HG03460 (cell line): ENCODE data around the gene PCNX3.
"Not testable (repeated sequence)": the region's sequence is repeated elsewhere in the genome, so short reads cannot be mapped to it uniquely, and the experiment has no call there.

Experiments
- ATAC-seq: cut with Tn5 transposase; IDR thresholded peaks from one replicate; pipeline ENCODE4 v1.9.1; 2021; ENCODE audit not compliant: unreplicated experiment

Gene PCNX3

GRCh38 chr11:65637794-65638419, 22.3 kb downstream of the PCNX3 start, which contains the start of gene SIPA1:
Gene SIPA1, plus strand, starts transcription at chr11:65638101. Its CDS starts 2,821 bp downstream, at chr11:65640922.
- peak; percentile 36 for ATAC-seq

- not testable (repeated sequence) for ATAC-seq
Observed at GRCh38 chr11:65639228-65639597, 23.6 kb downstream of the PCNX3 start.

GRCh38 chr11:65639623-65640482, 24.3 kb downstream of the PCNX3 start:
- ATAC-seq: peak; percentile 40

- ATAC-seq: no peak
Observed at GRCh38 chr11:65640483-65641296, 25.1 kb downstream of the PCNX3 start.

GRCh38 chr11:65641297-65642013, 25.9 kb downstream of the PCNX3 start:
- no peak for ATAC-seq

GRCh38 chr11:65642014-65642671, 26.6 kb downstream of the PCNX3 start:
- ATAC-seq: no peak

- ATAC-seq: no peak
Observed at GRCh38 chr11:65643971-65644370, 28.4 kb downstream of the PCNX3 start.

- no peak for ATAC-seq
Observed at GRCh38 chr11:65644837-65645236, 29.3 kb downstream of the PCNX3 start.

GRCh38 chr11:65645710-65646109, 30.1 kb downstream of the PCNX3 start:
- no peak for ATAC-seq

- ATAC-seq: no peak
Observed at GRCh38 chr11:65646288-65646957, 30.8 kb downstream of the PCNX3 start.

- ATAC-seq: no peak
Observed at GRCh38 chr11:65646958-65647701, 31.6 kb downstream of the PCNX3 start.

- ATAC-seq: no peak
Observed at GRCh38 chr11:65648997-65649493, 33.5 kb downstream of the PCNX3 start.

GRCh38 chr11:65649656-65650546, 34.3 kb downstream of the PCNX3 start:
- no peak for ATAC-seq

GRCh38 chr11:65650547-65651338, 35.2 kb downstream of the PCNX3 start:
- ATAC-seq: no peak

- ATAC-seq: no peak
Observed at GRCh38 chr11:65651339-65651588, 35.7 kb downstream of the PCNX3 start.

- peak; percentile 6 for ATAC-seq
Observed at GRCh38 chr11:65651589-65652510, 36.3 kb downstream of the PCNX3 start.
